WI38 (cell line): ENCODE measurements around the gene GDPD2.
"Not testable (repeated sequence)": the region's sequence is repeated elsewhere in the genome, so short reads cannot be mapped to it uniquely, and the experiment has no call there.

Experiments
- H3K4me3 ChIP-seq: 2 replicates; pipeline ENCODE4 v1.5.1; 2011; ENCODE audit warnings: low read depth, mild to moderate bottlenecking, control low read depth, low read length
- TF ChIP-seq, protein P1 (sequence below): IDR thresholded peaks from 2 replicates; pipeline ENCODE4 v1.5.1; 2012; ENCODE audit warnings: low read depth, mild to moderate bottlenecking, control low read depth, low read length

Gene GDPD2, protein sequence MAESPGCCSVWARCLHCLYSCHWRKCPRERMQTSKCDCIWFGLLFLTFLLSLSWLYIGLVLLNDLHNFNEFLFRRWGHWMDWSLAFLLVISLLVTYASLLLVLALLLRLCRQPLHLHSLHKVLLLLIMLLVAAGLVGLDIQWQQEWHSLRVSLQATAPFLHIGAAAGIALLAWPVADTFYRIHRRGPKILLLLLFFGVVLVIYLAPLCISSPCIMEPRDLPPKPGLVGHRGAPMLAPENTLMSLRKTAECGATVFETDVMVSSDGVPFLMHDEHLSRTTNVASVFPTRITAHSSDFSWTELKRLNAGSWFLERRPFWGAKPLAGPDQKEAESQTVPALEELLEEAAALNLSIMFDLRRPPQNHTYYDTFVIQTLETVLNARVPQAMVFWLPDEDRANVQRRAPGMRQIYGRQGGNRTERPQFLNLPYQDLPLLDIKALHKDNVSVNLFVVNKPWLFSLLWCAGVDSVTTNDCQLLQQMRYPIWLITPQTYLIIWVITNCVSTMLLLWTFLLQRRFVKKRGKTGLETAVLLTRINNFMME

DNA sequence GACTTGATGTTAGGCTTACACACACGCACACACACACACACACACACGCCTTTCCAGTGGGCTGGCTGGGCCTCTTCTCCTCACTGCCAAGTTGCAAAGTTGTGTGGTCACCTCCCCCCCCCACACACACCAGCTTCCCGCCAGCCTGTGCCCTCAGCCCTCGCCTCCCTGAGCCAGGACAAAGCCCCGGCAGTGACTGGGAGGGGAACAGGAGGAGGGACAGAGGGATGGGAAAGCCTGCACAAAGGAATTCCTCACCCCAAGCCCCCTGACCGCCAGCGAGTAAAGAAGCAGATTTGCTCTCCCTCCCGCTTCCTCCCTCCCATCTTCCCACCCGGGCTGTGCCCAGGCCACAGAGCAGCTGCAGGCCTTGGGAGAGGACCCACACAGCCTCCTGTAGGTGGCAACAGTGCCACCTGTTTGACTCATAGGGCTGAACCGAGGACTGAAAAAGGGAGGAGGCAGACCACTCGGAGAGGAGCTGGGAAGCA is at the start of gene GDPD2:
Gene GDPD2, plus strand, starts transcription at position 464 of the 491 bp plus-strand sequence. CDS start 1,671 bp downstream, outside the sequence.
- no peak within 1 kb of the TSS for H3K4me3 ChIP-seq
- TF ChIP-seq, protein P1, sequence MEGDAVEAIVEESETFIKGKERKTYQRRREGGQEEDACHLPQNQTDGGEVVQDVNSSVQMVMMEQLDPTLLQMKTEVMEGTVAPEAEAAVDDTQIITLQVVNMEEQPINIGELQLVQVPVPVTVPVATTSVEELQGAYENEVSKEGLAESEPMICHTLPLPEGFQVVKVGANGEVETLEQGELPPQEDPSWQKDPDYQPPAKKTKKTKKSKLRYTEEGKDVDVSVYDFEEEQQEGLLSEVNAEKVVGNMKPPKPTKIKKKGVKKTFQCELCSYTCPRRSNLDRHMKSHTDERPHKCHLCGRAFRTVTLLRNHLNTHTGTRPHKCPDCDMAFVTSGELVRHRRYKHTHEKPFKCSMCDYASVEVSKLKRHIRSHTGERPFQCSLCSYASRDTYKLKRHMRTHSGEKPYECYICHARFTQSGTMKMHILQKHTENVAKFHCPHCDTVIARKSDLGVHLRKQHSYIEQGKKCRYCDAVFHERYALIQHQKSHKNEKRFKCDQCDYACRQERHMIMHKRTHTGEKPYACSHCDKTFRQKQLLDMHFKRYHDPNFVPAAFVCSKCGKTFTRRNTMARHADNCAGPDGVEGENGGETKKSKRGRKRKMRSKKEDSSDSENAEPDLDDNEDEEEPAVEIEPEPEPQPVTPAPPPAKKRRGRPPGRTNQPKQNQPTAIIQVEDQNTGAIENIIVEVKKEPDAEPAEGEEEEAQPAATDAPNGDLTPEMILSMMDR: no peak

DNA sequence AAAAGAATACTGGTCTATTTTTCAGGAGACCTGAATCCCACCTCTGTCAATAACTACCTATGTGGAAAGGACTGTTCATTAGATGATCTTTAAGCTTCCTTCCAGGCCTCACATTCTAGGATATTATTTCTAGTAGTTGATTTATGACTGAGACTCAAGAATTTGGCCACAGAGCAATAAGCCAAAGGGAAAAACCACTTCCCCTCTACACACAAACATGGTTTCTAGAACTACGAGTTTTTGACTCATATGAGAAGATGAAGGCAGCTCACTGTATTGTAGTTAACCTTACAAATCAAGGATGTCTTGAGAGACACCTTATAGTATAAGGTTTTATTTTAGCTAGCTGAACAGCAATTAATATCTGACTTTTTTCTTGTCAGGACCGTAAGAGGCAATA is 36.9 kb upstream of the GDPD2 start:
- H3K4me3 ChIP-seq: no peak overlapping the region
- TF ChIP-seq, protein P1: no peak

DNA sequence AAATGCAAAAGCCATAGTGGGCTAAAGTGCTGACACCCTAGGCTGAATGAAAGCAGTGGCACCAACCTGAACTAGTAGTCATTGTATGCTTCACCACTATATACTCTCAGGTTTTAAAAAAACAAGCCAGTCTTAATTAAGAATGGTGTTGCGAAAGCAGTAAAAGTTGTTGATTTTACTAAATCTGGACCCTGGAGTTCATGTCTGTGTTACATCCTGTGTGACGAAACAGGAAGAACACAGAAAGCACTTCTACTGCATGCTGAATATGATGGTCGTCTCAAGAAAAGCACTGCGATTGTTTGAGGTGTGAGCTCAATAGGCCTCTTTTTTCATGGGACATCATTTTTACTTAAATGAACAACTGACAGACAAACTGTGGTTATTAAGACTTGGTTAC is 24.2 kb upstream of the GDPD2 start:
- H3K4me3 ChIP-seq: no peak overlapping the region
- TF ChIP-seq, protein P1: no peak

DNA sequence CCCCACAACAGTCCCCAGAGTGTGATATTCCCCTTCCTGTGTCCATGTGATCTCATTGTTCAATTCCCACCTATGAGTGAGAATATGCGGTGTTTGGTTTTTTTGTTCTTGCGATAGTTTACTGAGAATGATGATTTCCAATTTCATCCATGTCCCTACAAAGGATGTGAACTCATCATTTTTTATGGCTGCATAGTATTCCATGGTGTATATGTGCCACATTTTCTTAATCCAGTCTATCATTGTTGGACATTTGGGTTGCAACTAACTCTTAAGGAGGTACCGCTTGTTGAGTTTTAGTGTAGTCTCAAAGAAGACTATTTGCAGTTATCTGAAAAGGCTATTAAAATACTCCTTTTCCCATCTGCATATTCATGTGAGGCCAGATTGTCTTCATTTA is 22.9 kb upstream of the GDPD2 start:
- not testable (repeated sequence) for H3K4me3 ChIP-seq

DNA sequence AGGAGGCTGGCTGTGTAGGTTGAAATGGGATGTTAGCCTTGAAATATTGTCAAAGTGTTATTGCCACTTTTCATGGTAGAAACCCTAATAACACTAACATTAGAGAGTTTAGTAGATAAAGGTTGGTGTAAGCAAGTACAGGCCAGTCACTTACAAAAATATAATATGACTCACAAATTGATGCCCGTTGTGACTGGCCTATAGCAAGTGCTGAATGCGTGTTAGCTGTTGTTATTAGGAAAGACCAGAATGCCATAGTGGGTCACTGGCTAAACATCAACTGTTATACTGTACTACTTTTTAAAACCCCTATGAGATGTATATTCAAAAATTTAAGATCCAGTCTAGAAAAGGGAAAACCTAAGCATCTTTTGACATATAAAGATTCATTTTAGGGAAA is 20.4 kb upstream of the GDPD2 start:
- H3K4me3 ChIP-seq: no peak overlapping the region
- TF ChIP-seq, protein P1: no peak

DNA sequence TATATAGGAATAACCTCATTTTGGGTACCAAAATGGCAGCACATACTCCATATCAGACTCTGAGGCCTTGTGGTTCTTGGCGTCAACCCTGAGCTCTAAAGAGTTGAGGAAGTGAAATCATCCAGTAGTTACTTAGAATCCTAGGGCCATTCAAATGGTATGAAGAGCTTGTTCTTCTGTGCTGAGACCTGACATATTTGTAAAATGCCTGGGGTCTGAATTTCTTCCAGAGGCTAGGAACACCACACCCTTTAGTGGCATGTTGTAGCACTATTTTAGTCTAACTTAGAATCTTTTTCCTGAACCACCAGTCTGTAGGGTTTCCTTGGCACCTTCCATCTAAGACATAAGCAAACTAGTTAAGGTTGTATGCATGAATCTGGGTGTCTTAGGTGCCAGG is 18.1 kb upstream of the GDPD2 start:
- TF ChIP-seq, protein P1: no peak
- no peak overlapping the region for H3K4me3 ChIP-seq

DNA sequence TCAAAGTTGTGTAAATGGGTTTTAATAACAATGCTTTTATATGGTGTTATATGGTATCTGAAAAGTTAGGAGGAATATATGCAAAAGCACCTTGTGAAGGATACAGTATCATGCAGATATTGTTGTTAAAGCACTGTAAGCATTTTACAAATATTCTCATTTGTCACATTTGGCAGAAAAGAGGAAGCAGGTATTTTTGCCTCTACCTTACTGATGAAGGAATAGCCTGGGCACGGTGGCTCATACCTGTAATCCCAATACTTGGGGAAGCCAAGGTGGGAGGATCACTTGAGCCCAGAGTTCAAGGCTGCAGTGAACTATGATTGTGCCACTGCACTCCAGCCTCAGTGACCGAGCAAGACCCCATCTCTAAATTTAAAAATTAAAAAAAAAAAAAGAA is 12.2 kb upstream of the GDPD2 start:
- no peak overlapping the region for H3K4me3 ChIP-seq
- TF ChIP-seq, protein P1: no peak

DNA sequence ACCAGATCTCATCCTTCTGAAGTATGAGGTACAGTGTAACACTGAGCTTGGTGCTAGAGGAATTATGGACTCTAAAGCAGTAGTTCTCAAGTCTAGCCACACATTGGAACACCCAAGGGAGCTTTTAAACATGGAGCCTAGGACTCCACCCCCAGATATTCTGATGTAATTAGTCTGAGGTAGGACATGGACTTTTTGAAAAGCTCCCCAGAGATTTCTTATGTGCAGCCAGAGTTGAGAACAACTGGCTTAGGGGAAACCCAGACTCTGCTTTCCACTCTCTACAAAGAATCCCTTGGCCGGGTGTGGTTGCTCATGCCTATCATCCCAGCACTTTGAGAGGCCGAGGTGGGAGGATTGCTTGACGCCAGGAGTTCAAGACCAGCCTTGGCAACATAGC is 11.6 kb upstream of the GDPD2 start:
- TF ChIP-seq, protein P1: no peak
- H3K4me3 ChIP-seq: no peak overlapping the region
